ENCODE results near the gene PRMT5.

Gene PRMT5

DNA sequence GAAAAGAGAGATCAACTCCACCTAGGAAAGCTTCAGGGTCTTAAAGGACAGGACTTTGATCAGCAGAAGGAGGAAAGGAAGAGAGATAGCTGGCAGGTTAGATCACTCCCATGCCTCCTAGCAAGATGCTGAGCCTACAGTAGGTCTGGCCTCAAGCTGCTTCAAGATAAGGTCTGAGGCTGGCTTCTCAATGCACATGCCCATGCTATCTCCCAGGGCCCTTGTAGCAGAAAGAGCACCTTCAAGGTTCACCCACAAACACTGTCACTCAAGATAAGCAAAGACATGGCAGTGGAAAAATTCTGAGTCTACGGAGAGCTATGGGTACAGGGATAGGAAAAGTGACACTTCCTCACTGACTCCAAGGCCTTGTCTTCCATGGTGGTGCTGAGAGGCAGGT, 31.8 kb downstream of the PRMT5 start:
- DNase-seq (ENCODE audit: low read depth), result no peak

DNA sequence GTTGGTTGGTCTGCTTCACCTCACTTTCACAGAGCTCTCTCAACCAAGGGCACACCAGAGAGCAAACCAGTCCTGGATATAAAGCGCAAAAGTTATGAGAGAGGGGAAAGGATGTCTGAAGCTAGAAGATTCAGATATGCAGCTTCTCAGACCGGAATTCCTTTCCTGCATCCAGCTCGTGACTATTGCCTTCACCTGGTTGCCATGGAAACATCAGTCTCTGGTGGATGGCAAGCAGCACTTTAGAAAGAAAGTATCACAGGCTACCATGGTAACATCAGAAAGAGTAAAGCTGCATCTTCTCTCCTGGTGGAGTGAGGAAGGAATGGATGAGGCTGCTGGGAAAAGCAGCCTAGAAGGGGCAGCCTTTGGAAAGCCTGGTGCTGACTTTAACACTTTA, 32.4 kb downstream of the PRMT5 start:
- DNase-seq (ENCODE audit: low read depth), result no peak

DNA sequence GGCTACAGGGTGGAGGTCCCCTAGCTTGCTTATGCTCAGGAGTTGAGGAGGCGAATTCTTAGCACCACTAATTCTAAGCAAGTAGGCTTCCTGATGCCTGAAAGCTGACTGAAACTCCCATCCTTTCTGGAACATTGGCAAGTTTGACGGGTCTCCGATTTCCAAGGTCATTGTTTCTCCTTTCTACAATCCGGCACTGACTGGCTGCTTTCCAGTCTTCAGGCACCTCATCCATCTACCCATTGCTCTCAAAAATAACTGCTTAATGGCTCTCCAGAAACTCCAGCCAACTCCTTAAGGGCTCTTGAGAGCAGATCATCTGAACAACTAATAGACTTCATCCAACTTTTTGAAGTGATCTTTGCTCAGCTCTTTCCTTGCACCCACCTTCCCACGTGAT, 32.8 kb downstream of the PRMT5 start:
- no peak for DNase-seq (ENCODE audit: low read depth)

DNA sequence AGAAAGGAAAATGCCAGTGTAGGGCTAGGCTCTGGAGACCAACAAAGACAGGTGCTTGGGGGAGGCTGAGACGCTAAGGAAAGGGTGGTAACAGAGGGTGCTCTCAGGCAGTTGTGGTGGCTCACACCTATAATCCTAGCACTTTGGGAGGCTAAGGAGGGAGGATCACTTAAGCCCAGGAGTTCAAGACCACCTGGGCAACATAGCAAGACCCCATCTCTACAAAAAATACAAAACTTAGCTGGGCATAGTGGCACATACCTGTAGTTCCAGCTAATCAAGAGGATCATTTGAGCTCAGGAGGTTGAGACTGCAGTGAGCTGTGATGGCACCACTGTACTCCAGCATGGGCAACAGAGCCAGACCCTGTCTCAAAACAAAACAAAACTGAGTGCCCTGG, 33.8 kb downstream of the PRMT5 start:
- DNase-seq (ENCODE audit: low read depth), result no peak

DNA sequence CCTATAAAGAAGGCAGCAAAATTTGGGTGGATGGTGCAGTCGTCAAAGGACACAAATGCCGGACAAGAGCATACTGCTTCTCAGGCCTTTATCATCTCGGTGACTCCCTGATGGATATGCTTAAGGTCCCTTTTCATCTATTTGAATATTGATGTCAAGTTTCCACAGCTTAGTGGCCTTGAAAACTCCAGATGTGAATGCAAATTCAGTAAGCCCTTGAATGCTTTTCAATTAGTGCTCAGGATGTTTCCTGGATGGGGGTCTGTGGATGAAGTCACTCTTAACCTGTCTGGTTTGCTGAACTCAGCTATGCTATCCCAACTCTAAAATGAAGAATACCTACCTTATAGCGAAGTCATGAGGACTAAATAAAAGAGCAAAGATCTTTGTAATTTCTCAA, 35.5 kb downstream of the PRMT5 start:
- no peak for DNase-seq (ENCODE audit: low read depth)

DNA sequence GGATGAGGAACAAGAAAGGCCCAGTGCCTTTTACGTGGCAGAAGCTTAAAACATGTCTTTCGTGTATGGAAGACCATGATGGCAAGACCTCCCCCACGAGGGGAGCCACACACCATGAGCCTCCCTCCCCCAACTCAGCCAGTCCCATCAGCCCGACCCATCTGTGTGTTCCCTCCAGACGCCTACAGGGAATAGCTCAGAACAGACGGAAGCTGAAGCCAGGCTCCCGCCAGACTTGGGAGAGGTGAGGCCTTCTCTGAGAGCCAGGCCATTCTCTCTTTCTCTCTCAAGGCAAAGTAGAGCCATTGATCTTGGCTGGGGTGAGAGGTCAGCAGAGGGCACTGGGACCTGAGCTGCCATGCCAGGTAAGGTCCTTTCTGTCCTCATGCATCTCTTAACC, 36.7 kb downstream of the PRMT5 start:
- no peak for DNase-seq (ENCODE audit: low read depth)

DNA sequence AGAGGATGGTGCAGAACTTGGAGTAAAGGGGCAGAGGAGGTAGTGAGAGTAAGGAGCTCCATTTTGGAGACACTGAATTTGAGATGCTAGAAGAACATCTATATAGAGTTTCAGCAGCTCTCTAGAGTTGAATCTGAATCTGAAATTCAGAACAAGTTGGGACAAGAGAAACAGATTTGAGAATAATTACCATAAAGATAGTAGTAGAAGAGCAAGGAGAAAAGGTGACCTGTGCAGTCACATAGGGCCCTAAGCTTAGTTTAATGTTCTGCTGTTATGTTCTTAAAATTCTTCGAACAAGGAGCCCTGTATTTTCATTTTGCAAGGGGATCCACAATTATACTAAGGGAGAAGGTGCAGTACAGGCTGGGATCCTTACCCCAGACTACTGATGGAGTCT, 38.8 kb downstream of the PRMT5 start:
- DNase-seq (ENCODE audit: low read depth), result no peak

DNA sequence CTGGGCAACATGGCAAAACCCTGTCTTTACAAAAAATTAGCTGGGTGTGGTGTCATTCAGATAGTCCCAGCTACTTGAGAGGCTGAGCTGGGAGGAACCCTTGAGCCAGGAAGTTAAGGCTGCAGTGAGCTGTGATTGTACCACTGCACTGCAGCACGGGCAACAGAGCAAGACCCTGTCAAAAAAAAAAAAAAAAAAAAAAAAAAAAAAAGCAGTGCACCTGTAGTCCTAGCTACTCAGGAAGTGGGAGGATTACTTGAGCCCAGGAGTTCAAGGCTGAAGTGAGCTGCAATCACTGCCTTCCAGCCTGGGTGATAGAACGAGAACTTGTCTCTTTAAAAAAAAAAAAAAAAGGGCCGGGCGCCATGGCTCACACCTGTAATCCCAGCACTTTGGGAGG, 40.5 kb downstream of the PRMT5 start:
- DNase-seq (ENCODE audit: low read depth), result no peak

DNA sequence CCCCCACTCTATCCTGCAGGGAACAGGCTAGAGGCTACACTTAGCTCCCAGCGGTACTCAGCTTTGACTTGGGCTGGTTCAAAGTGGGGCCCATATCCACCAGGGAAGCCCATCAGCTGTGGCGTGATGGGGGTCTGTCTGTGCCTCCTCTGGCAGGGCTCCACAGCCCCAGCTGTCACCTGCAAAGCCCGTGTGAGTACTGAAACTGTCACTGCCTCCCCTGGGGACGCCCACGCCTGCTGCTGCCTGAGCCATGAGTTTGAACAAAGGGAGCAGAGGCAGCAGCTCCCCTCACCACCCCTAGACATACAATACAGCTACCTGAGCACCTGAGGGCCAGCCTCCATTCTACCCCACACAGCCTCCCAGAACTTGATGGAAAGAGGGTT, 41.2 kb downstream of the PRMT5 start:
- DNase-seq (ENCODE audit: low read depth), result no peak

DNA sequence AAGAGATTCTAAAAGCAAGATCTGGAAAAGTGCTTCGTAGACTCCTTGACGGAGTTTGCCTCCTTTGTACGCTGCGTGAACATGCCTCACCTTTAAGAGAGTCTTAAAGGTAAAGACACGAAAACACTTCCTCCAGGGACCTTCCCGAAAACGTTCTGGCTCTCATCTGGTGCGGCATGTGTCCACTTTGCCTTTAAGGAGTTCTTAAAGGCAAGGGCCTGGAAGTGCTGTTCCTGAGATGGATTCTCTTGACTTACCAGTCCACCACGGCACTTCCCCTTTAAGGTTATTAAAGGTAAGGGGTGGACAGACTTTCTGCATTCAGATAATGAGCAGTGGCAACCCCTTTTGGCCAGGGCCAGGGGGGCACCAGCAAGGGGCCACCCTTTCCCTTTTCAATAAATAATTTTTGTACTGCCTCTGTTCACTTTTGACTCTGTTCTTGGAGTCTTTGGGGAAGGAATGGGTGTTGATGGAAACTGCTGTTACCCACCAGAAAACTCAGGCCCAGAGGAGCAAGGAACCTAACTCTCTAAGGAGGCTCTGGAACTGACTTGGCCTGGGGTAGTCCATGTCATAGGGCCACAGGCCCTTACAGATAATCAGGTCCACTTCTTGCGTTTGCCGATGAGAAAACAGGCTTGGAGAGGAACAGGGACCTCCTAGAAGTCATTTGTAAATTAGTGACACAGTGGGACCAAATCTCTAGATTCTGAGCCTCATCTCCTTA, 41.8 kb downstream of the PRMT5 start:
- DNase-seq (ENCODE audit: low read depth), result peak; percentile 71

DNA sequence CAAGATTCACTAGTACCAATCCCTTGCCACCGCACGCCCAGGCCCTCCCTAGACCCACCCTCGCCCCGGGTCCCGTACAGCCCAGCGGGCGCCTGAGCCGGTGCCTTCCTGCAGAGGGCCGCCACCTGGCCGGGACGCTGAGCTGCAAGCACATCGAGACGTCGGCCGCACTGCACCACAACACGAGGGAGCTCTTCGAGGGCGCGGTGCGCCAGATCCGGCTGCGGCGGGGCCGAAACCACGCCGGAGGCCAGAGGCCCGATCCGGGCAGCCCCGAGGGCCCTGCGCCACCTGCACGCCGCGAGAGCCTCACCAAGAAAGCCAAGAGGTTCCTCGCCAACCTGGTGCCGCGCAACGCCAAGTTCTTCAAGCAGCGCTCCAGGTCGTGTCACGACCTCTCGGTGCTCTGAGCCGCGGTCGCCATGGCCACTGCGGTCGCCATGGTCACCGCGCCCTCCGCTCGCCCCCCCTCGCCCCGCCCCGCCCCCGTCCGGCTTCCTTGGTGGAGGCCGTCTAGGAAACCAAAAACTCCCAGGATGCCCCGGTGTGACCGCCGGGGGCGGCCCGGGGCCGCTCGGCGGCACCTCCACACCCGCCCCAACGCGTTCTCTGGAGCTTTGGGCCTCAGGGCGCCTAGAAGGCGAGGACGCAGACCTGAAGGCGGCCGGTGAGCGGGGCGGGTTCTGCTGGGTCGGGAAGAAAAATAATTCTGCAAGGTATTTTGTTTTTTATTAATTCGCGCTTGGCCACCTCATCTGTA, 42.5 kb downstream of the PRMT5 start:
- DNase-seq (ENCODE audit: low read depth), result peak; percentile 22

DNA sequence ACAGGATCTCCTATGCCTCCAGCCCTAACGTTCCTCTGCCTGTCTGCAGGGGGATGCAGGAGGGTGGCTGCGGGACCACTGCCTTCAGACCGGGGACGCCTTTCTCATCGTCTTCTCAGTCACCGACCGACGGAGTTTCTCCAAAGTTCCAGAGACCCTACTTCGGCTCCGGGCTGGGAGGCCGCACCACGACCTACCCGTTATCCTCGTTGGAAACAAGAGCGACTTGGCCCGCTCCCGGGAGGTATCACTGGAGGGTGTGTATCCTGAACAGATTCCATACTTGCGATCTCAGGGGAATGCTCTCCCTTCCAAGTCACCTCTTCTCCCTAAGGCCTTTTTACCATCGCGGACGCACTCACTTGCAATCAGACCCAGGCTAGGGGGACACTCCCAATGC, 43.2 kb downstream of the PRMT5 start:
- no peak for DNase-seq (ENCODE audit: low read depth)

DNA sequence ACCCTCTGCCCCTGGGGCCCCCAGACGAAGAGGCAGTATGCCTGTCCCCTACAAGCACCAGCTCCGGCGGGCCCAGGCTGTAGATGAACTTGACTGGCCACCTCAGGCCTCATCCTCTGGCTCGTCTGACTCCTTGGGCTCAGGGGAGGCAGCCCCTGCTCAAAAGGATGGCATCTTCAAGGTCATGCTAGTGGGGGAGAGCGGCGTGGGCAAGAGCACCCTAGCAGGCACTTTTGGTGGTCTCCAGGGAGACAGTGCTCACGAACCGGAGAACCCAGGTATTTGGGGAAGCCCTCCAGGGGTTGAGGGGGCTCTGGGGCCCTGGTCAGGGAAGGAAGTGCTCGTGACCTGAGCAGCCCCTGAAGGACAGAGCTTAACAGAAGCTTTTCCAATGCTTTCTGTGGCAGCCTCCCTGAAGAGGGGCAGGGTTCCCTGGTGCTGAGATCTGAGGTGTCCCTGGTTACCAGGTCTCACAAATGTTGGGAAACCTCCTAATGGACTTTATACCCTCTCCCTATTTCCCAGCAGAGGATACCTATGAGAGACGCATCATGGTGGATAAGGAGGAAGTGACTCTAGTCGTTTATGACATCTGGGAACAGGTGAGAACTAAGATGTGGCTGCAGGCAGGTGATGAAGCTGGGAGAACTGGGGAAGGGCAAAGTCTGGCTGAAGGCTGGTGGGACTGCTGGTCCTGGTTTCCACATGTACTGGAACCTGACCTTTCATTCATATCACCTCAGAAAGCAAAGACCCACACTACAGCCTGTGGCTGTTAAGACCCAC, 44.2 kb downstream of the PRMT5 start:
- DNase-seq (ENCODE audit: low read depth), result no peak

DNA sequence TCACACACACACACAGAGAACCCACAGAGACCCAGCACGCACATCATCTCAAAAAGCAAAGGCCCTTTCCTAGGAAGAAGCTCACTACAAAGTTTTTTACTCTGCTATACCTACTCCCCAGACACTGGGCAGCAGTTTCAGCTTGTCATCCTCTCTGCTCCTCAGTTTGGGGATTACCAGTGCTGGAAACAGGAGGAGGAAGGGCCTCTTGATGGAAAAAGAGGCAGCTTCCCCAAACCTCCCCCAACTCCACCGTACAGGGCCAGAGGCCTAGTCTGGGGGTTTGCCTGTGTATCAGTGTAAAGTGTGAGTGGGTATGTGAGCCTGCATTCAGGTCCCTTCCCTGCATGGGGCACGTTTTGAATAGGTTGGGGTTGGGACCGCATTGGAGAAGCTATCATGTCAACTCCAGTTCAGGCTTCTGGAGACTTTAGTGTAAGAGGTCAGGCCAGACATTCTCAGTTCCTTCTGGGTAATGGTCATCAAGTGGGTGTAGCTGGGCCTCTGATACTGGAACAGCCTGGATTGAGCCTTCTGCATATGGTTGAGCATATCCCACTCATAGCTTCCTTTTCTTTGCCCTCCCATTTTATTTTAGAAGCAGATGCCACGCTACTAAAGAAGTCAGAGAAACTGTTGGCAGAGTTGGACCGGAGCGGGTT, 45.0 kb downstream of the PRMT5 start:
- no peak for DNase-seq (ENCODE audit: low read depth)

DNA sequence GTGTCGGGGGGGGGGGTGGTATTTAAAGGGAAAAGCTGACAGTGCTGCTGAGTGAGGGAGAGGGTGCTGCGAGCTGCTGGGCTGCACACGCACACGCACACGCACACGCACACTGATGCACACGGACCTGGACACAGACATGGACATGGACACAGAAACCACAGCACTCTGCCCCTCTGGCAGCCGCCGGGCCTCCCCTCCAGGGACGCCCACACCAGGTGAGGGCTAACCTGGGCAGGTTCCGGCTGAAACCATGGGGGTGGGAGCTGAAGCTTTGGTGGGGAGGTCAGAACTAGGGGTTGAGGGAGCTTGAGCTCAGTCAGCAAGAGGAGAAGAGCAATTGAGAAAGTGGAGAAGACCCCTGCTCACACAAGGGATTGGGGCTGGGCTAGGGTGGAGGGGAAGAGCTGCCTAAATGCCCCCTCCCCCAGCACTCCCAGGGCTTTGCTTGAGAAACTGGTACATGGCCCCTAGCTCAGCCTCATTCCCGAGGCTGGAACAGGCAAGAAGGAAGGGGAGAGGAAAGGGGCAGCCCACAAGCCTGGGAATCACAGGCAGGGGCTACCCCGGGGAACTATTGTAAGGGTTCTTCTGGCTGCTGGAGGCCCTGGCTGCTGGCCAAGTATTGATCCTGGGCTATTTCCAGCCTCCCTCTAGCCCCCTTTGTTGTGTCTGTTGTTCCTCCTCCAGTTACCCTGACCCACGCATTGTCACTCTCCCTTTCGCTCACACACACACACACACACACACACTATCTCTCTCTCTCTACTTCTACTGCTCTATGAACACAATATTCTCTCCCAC, 45.8 kb downstream of the PRMT5 start, which contains the start of gene REM2:
TSS of gene REM2 (plus strand) at position 50 of the 804 bp plus-strand sequence. CDS start at position 116, 66 bp downstream.
- no peak for DNase-seq (ENCODE audit: low read depth)

DNA sequence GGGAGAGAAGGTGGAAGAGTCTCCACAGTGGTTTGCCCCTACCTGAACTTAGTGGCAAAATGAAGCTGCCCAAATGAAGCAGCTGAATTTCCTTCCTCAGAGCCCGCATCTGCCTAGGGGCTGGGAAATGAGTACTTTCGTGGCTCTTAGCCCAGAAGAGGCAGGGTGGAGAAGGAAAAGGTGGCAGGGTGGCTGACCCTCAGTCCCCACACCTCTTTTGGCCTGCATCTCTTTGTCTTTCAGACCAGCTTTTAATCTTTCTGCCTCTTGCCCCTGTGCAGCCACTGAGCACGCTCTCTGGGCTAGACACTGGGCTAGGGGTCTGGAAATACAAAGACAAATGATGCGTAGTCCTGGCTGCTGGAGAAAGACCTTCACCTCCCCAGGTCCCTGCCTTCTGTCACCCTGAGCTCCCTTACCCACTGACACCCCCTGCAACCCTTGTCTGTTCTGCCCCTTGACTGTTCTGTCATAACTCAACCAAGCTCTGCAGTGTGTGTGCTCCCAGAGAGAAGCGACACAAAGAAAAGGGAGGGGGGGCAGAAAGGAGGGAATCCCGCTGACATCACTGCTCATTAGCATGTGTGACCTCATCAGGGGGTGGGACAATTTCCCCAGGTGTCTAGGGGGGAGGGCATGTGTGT, 46.5 kb downstream of the PRMT5 start:
- no peak for DNase-seq (ENCODE audit: low read depth)

DNA sequence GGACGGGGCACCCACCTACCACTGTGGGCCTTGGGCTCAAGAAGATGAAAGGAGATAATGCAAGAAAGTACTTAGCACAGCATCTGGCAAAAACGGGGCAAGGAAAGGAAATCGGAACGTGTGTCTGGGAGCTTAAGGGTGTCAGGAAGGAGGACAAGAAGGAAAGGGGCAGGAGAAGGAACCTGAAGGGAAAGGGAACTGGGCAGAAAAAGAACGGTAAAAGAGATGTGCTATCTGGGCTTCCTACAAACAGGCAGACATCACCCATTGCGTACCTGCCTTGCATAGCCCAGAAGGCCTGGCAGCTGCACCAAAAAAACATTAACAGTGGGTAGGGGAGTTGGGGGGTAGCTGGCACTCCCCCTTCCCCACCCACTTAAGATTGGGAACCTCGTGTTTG, 47.1 kb downstream of the PRMT5 start:
- DNase-seq (ENCODE audit: low read depth), result no peak

DNA sequence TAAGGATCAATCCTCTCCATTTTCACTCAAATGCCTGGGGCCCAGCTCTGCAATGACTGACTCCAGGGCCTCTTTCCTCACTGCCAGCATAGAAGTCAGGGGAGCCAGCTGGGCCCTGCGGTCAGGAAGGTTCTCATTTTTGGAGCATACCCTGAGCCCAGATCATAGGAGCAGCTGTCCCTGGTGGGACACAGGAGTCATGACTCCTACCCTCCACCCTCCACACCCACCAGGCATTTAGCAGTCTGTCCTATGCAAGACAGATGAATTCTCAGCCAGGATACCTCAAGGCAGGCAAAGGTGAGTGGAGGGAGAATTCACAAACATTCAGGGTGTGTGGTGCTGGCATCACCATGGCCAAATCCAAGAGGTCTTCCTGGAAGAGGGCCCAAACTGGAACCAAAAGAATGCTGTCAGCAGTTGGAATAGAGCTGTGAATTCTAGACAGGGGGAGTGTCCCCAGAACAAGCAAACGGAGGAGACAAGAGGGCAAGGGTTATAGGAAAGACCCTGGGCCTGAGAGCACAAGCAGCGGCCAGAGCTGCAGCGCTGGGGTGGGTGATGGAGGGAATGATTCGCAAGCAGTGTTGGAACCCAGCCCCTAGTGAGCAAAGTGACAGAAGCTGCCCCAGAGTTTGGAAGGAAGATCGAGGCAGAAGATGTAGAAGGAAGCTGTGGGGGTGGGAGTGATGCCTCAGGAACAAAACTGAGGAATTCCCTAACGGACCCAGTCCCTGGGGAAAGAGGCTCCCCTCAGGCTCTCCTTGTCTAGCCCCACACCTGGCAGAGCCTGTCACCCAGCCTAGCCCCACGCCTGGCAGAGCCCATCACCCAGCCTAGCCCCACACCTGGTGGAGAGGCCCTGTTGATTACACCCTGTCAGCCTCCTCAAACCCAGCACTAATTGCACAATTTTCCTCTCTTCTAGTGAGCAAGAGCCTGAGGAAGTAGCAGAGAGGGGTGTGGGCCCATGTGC, 50.6 kb downstream of the PRMT5 start:
- no peak for DNase-seq (ENCODE audit: low read depth)

DNA sequence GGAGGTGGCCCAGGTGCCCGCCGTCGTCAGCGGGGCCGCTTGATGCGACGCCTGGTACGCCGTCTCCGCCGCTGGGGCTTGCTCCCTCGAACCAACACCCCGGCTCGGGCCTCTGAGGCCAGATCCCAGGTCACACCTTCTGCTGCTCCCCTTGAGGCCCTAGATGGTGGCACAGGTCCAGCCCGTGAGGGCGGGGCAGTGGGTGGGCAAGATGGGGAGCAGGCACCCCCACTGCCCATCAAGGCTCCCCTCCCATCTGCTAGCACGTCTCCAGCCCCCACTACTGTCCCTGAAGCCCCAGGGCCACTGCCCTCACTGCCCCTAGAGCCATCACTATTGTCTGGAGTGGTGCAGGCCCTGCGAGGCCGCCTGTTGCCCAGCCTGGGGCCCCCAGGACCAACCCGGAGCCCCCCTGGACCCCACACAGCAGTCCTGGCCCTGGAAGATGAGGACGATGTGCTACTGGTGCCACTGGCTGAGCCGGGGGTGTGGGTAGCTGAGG, 52.1 kb downstream of the PRMT5 start:
- no peak for DNase-seq (ENCODE audit: low read depth)
